ENCODE data around the gene NACC2.

DNA sequence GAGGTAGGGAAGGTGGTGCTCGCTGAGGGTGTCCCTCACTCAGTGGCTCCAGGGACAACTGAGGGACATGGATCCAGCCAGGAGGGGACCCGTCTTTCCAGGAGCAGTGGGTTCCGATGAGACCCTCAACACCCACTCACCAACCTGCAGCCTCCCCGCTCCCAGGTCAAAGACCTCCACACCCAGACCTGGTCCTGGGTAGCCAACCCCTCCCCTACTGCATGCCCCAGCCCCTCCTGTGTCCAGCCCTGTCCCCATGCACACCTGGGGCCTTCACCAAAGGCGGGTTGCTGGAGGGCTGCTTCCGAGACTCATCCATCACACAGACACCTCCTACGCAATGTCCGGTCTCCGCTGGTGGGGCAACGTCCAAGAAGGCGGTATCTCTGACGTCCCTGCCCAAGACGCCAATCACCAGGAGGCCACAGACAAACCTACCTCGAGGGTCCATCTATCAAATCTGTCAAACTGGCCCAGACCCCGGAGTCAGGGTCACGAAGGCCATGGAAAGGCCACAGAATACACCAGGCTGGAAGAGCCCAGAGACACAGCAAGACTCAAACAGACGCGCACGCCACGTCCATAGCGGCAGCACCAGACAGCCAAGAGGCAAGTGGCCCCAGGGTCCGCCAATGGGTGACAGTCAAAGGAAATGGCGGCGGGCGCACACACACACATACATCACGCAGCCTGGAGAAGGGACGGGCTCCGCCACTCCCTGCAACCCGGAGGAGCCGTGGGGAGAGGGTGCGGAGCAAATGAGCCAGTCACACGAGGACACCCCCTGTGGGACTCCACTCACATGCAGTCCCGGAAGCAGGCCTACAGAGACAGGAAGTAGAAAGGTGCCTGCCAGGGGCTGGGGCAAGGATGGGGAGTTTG is 10.8 kb downstream of the NACC2 start:
- TF ChIP-seq, protein P1, sequence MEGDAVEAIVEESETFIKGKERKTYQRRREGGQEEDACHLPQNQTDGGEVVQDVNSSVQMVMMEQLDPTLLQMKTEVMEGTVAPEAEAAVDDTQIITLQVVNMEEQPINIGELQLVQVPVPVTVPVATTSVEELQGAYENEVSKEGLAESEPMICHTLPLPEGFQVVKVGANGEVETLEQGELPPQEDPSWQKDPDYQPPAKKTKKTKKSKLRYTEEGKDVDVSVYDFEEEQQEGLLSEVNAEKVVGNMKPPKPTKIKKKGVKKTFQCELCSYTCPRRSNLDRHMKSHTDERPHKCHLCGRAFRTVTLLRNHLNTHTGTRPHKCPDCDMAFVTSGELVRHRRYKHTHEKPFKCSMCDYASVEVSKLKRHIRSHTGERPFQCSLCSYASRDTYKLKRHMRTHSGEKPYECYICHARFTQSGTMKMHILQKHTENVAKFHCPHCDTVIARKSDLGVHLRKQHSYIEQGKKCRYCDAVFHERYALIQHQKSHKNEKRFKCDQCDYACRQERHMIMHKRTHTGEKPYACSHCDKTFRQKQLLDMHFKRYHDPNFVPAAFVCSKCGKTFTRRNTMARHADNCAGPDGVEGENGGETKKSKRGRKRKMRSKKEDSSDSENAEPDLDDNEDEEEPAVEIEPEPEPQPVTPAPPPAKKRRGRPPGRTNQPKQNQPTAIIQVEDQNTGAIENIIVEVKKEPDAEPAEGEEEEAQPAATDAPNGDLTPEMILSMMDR (IDR thresholded peaks at IDR 0.05) = no peak
- TF ChIP-seq POLR2A (IDR thresholded peaks at IDR 0.05) = no peak

Measured in right lobe of liver (tissue), 4 donors.